Measurements from ENCODE around the gene VIPR1. TPM values are rescaled to one million over a fixed set of nuclear protein-coding genes. Genes with fewer than 3 reads are reported as not detected.

VIPR1 gene
- total RNA-seq, 2 donors from 2014 or later: 98.5 to 226 TPM

- no peak overlapping the region for H3K4me3 ChIP-seq
- TF ChIP-seq POLR2A (IDR thresholded peaks at IDR 0.05) (no peak), CTCF (IDR thresholded peaks at IDR 0.05) (no peak)
- H3K36me3 ChIP-seq: no peaks in the 10 kb centered on the region
- no peaks in the 10 kb centered on the region for H3K27me3 ChIP-seq (replicated peaks; ENCODE audit: insufficient read depth)
- H3K4me1 ChIP-seq (replicated peaks): peaks cover 15% of the 10 kb centered on the region
- peak overlapping the region; percentile 78 to 89 for H3K27ac ChIP-seq
- 88% methylated on average over 4 of the region's 4 CpGs for WGBS
- H3K9me3 ChIP-seq: no peaks in the 10 kb centered on the region
- intact Hi-C loops (cut with DNase I): no loop called here
- DNase-seq (ENCODE audit: low spot score): no peak
These were observed 13.8 kb upstream of the VIPR1 start for GRCh38 chr3:42488687-42489086.

GRCh38 chr3:42489116-42489936 is 13.1 kb upstream of the VIPR1 start:
- TF ChIP-seq CTCF (IDR thresholded peaks at IDR 0.05) (no peak), POLR2AphosphoS5 (IDR thresholded peaks at IDR 0.05) (peak; percentile 60)
- Histone ChIP-seq H3K27ac (peak overlapping the region; percentile 78 to 89), H3K27me3 (replicated peaks; ENCODE audit: insufficient read depth) (no peaks in the 10 kb centered on the region), H3K4me3 (no peak overlapping the region), H3K9me3 (no peaks in the 10 kb centered on the region), H3K4me1 (replicated peaks) (peaks cover 15% of the 10 kb centered on the region), H3K36me3 (no peaks in the 10 kb centered on the region)
- peak; percentile 41 for DNase-seq (ENCODE audit: low spot score)
- 88% methylated on average over 10 of the region's 10 CpGs for WGBS
- intact Hi-C loops (cut with DNase I): no loop called here

- peak; percentile 2 for DNase-seq (ENCODE audit: low spot score)
- no peak for TF ChIP-seq CTCF (IDR thresholded peaks at IDR 0.05)
- TF ChIP-seq POLR2A (IDR thresholded peaks at IDR 0.05): no peak
- TF ChIP-seq POLR2AphosphoS5 (IDR thresholded peaks at IDR 0.05): no peak
- Histone ChIP-seq H3K4me1 (replicated peaks) (peaks cover 15% of the 10 kb centered on the region), H3K27me3 (replicated peaks; ENCODE audit: insufficient read depth) (no peaks in the 10 kb centered on the region), H3K36me3 (no peaks in the 10 kb centered on the region), H3K4me3 (no peak overlapping the region), H3K9me3 (no peaks in the 10 kb centered on the region), H3K27ac (peak overlapping the region; percentile 78 to 89)
- whole genome bisulfite sequencing: 89% methylated on average over 3 of the region's 3 CpGs
- intact Hi-C loops (cut with DNase I): no loop called here
These were observed 12.6 kb upstream of the VIPR1 start for GRCh38 chr3:42489937-42490227.

- 37% methylated on average over 5 of the region's 5 CpGs for WGBS
- H3K9me3 ChIP-seq: no peaks in the 10 kb centered on the region
- TF ChIP-seq POLR2AphosphoS5 (IDR thresholded peaks at IDR 0.05): peak; percentile 91
- peak in 1 of 4 experiments; percentile 5 for TF ChIP-seq CTCF (IDR thresholded peaks at IDR 0.05)
- peak; percentile 19 for TF ChIP-seq POLR2A (IDR thresholded peaks at IDR 0.05)
- peak; percentile 94 for DNase-seq (ENCODE audit: low spot score)
- H3K36me3 ChIP-seq: no peaks in the 10 kb centered on the region
- peak overlapping the region; percentile 78 to 89 for H3K27ac ChIP-seq
- peaks cover 15% of the 10 kb centered on the region for H3K4me1 ChIP-seq (replicated peaks)
- no peaks in the 10 kb centered on the region for H3K27me3 ChIP-seq (replicated peaks; ENCODE audit: insufficient read depth)
- intact Hi-C loops (cut with DNase I): no loop called here
- no peak overlapping the region for H3K4me3 ChIP-seq
These were observed 12.2 kb upstream of the VIPR1 start for GRCh38 chr3:42490243-42490642.

GRCh38 chr3:42491881-42492507 is 10.4 kb upstream of the VIPR1 start:
- DNase-seq (ENCODE audit: low spot score): peak; percentile 21
- TF ChIP-seq POLR2AphosphoS5 (IDR thresholded peaks at IDR 0.05) (no peak), POLR2A (IDR thresholded peaks at IDR 0.05) (no peak), CTCF (IDR thresholded peaks at IDR 0.05) (no peak)

More at GRCh38 chr3:42491881-42492507, 10.4 kb upstream of the VIPR1 start:
- Histone ChIP-seq H3K27ac (peak overlapping the region in 1 of 2 donors; percentile 10), H3K27me3 (replicated peaks; ENCODE audit: insufficient read depth) (no peaks in the 10 kb centered on the region), H3K4me3 (no peak overlapping the region), H3K9me3 (no peaks in the 10 kb centered on the region), H3K36me3 (no peaks in the 10 kb centered on the region), H3K4me1 (replicated peaks) (peaks cover 15% of the 10 kb centered on the region)
- intact Hi-C loops (cut with DNase I): no loop called here
- WGBS: 69% methylated on average over 3 of the region's 3 CpGs
